Endometrial microvascular endothelial cells (primary cell): Measurements from ENCODE around the gene C16orf89. TPM values are rescaled to one million over a fixed set of nuclear protein-coding genes. Genes with fewer than 3 reads are reported as not detected.

Source experiments
- in situ Hi-C: cut with HindIII; loops from 2 replicates; pipeline ENCODE4 v1.10.0; 2017; ENCODE audit warnings: low sequenced_read_pairs, low pct_unique_long_range_greater_than_20kb; ENCODE audit errors: inconsistent ontology term
- total RNA-seq: library from RNA; depleted of rRNA; stranded (reverse); fragments of >200 nt; gene quantifications from one replicate; pipeline ENCODE4 v1.2.3, GENCODE V29; 2015; ENCODE audit errors: inconsistent ontology term

C16orf89 gene
- total RNA-seq, 1 donor from 2014 or later = not detected

DNA sequence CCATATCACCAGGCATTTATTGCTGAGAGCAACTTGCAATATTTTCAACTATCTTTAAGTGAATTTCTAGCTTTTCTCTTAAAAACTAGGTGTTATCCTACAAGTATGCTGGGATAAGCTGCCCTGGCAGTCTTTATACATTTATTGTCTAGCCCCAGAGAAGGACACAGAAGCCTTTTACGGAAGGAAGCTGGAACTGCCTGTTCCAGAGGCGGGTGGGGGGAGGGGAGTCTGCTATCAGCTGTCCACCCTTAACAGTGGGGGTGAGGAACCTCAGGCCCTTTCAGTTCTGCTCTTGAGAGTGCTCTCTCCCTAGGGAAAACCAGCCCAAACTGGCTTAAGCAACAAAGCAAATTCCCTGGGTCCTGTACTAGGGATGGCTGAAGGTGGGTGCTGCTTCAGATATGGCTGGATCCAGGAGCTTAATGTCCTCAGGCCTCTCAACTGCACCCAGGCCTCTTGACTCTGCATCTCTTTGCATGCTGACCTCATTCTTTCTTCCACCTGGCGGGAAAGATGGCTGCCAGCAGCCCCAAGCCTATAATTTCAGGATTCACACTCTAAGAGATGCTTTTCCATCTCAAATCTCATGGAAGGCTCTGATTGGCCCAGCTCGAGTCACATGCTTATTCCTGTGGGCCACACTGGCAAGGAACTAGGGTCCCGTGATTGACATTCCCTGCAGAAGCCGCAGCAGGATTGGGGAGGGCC, 48.6 kb downstream of the C16orf89 start:
- in situ Hi-C loops = no loop called here

GRCh38 chr16:5015887-5016286, 49.9 kb downstream of the C16orf89 start:
- in situ Hi-C loops = no loop called here

DNA sequence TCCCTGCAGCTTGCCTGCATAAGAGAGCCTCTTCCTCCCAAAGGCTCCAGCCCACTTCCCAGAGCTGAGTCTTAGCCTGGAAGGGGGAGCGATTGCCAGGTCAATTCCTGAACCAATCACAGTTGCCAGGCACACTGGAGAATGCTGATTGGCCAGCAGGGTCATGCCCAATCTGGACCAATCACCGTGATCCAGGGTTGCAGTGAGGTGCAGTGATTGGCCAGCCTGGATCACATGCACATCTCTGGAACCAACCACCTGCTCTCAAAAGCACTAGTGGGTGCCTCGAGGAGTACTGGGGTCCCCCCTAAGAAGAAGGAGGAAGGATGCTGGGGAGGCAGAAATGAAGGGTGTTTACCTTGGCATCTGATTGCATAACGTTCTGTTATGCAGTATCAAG, 50.4 kb downstream of the C16orf89 start:
- in situ Hi-C loops = no loop called here

DNA sequence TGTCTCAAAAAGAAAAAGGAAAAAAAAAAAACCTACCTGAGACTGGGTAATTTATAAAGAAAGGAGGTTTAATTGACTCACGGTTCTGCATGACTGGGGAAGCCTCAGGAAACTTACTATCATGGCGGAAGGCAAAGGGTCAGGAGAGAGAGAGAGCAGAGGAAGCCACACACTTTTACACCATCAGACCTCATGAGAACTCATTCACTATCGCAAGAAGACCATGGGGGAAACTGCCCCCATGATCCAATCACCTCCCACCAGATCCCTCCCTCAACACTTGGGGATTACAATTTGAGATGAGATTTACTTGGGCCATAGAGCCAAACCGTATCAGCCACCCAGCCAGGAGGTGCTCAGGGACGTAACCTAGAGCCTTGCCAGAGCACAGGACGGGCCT, 52.9 kb downstream of the C16orf89 start:
- in situ Hi-C loops = no loop called here

- in situ Hi-C loops = no loop called here
Observed at GRCh38 chr16:5011637-5012036, 54.1 kb downstream of the C16orf89 start.

- in situ Hi-C loops = no loop called here
Observed at GRCh38 chr16:5010576-5011329, 55.0 kb downstream of the C16orf89 start.

- in situ Hi-C loops = no loop called here
Observed at GRCh38 chr16:5008311-5008731, 57.4 kb downstream of the C16orf89 start.

GRCh38 chr16:5007256-5007655, 58.5 kb downstream of the C16orf89 start:
- in situ Hi-C loops = no loop called here

GRCh38 chr16:5006348-5007193, 59.2 kb downstream of the C16orf89 start:
- in situ Hi-C loops = no loop called here

GRCh38 chr16:5005916-5006315, 59.8 kb downstream of the C16orf89 start:
- in situ Hi-C loops = no loop called here

- in situ Hi-C loops = no loop called here
Observed at GRCh38 chr16:5004311-5004710, 61.4 kb downstream of the C16orf89 start.

DNA sequence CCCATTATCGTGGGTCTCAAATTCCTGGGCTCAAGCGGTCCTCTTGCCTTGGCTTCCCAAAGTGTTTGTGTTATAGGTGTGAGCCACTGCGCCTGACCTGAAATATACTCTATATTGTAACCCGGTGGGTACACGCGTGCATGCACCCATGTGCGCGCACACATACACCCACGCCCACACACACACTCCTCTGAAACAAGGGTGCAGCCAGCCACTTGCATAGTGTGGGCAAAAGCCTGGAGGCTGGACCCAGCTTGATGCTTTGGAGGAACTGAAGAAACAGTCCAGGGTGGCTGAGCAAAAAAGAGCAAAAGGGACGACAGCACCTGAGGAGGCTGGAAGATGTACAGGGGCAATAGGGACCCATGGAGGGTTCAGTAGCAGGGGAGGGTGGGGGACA, 61.9 kb downstream of the C16orf89 start:
- in situ Hi-C loops = no loop called here

- in situ Hi-C loops = no loop called here
Observed at GRCh38 chr16:5003211-5003610, 62.5 kb downstream of the C16orf89 start.

DNA sequence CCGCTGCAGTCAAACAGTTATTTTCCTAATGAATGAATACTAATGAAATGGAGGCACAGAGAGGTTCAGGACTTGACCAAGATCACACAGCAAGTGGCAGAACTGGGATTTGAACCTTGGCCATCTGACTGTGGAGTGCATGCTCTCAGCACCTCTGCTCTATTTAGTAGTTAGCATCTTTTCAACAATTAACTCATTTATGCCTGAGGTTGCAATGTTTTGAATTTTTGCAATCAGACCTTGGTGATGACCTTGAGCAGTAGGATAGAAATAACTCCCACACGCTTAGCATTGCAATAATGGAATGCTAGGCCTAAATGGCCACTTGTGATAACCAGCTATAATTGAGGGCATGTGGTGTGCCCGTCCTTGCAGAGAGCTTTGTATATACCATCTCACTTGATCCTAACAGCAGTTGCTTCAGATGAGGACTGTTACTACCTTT, 63.0 kb downstream of the C16orf89 start:
- in situ Hi-C loops = no loop called here

DNA sequence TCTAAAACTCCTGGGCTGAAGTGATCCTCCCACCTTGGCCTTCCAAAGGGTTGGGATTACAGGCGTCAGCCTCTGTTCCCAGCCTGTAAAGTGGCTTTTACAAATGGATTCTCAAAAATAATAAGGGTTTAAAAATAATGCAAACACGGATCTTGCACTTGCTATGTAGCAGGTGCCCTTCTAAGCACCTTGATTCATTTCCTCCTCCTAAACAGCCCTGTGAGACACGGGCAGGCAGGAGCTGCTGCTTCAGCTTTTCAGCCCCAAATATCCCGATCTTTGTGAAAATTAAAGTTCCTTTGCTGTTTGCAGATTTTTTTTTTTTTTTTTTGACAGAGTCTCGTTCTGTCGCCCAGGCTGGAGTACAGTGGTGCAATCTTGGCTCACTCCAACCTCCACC, 63.8 kb downstream of the C16orf89 start:
- in situ Hi-C loops = no loop called here

DNA sequence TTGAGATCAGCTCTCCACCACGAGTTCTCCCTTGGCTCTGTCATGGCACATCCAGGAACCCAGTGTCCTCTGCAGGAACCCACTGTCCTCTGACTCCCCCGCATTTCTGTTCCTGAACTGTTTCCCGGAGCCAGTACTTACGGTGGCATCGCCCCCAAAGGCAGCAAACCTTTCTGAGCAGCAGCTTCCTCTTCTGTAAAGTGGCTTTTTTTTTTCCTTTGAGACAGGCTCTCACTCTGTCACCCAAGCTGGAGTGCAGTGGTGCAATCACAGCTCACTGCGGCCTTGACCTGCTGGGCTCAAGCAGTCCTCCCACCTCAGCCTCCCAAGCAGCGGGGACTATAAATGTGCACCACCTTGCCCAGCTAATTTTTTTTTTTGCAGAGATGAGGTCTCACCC, 64.2 kb downstream of the C16orf89 start:
- in situ Hi-C loops = no loop called here

DNA sequence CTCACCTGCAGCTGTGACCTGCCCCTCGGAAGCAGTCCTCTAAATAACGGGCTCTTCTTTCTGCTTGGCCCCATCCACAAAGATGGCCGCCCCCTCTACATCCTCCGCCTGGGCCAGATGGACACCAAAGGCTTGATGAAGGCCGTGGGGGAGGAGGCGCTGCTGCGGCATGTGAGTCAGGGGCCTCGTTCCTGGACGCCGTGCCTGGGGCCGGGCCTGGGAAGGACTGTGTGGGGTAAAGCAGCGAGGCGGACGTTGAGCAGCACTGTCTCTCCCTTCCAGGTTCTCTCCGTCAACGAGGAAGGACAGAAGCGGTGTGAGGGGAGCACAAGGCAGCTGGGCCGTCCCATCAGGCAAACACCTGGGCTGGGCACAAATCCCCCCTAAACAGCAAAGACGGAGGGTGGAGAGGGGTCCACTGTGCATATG, 65.2 kb downstream of the C16orf89 start:
- in situ Hi-C loops = no loop called here

DNA sequence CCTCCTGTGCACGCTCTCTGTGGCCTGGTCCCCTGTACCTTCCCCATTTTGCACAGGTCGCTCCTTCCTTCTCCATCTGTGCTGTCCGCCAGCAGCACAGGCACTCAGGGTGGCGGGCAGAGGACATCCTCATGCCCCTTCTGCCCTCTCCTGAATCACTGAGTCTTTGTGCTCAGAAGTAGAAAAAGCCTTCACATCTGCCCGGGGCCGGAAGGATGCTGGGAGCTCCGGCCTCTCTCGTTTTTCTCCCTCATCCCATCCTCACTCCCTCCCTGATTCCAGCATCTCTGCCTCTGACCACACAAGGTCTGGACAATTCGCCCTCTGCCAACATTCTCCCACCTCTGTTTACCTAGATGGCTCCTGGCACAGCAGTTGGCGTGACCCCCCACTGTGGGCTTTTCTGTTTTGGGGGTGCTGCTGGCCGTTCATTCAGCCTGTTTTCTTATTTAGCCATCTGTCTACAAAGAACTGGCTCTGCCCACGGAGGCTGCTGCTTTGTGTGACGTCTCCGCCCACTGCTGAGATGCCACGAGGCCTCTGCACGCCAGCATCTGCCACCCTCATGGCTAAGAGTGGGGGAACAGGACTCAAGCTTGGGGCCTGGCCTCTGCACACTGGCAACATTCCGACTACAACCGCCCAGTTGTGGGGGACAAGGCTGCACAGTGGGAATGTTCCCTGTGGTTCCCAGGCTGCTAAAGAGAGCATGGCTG, 70.9 kb downstream of the C16orf89 start:
- in situ Hi-C loops = no loop called here
